GM15510 (cell line): ENCODE data around the gene AJAP1.

Experiments used
- POLR2A ChIP-seq: IDR thresholded peaks from 3 replicates; pipeline ENCODE4 v1.6.1; 2011; ENCODE audit warnings: borderline replicate concordance; ENCODE audit not compliant: insufficient read length; ENCODE audit errors: extremely low read depth

AJAP1 gene

GRCh38 chr1:4716406-4716805 is 62.0 kb downstream of the AJAP1 start:
- no peak for TF ChIP-seq POLR2A

- no peak for TF ChIP-seq POLR2A
Observed at GRCh38 chr1:4718071-4718470, 63.7 kb downstream of the AJAP1 start.

GRCh38 chr1:4723106-4723505 is 68.7 kb downstream of the AJAP1 start:
- TF ChIP-seq POLR2A, result no peak

DNA sequence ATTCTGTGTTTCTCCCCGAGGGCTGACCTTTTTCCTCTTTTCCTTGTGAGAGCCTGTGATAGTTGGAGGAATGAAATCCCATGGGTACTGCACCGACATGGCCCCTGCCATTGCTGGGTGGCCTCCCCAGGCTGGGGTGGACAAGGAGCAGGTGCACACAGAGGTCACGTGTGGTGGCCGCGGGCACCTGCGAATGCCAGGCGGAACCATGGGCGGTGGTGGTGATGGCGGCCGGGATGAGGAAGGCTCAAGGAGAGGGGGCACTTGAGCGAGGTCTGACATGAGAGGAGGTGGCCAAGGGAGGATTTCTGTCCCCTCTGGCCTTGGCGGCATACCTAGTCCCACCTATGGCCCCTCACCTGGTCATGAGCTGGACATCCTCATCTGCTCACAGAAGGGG is 69.6 kb downstream of the AJAP1 start:
- no peak for TF ChIP-seq POLR2A

DNA sequence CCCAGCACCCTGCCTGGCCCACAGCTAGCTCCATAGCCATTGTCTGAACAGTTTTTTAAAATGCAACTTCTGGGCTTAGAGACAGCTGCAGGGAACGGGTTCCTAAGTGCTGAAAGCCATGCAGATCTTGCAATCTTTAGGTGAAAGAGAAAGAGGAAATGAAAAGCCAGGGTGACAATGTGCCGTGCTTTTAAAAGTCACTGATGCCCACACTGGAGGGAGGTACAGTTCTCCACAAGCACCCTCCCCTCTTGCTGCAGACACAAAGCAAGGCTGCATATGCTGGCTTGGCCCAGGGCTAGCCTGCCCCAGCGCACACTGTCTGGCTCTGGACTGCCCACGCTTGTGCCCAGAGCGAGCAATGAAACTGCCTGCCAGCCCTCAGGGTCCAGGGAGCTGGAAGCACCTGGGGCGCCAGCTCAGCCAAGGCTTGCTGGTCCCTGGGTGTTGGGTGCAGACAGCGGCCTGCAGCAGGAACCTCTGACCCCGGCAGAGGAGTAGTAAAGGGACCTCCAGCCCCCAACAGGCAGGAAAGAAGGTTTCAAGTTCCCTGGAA is 70.4 kb downstream of the AJAP1 start:
- no peak for TF ChIP-seq POLR2A

DNA sequence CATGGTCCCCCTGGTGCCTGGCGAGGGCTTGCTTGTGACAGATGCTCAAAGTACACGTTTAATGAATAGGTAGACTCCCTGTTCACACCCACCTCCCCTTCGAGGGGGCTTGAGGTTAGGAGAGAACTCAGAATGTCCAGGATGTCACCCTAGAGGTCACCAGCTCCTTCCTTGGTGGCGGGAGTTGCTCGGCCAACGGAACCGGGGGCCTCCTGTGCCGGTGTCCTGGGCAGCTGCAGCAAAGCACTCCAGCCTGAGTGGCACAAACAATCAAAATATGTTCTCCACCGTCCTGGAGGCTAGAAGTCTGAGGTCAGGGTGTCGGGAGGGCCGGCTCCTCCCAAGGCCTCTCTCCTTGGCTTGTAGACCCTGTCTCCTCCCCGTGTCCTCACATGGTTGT is 71.0 kb downstream of the AJAP1 start:
- no peak for TF ChIP-seq POLR2A

GRCh38 chr1:4726620-4727341 is 72.4 kb downstream of the AJAP1 start:
- no peak for TF ChIP-seq POLR2A

GRCh38 chr1:4728319-4729089 is 74.1 kb downstream of the AJAP1 start:
- no peak for TF ChIP-seq POLR2A

DNA sequence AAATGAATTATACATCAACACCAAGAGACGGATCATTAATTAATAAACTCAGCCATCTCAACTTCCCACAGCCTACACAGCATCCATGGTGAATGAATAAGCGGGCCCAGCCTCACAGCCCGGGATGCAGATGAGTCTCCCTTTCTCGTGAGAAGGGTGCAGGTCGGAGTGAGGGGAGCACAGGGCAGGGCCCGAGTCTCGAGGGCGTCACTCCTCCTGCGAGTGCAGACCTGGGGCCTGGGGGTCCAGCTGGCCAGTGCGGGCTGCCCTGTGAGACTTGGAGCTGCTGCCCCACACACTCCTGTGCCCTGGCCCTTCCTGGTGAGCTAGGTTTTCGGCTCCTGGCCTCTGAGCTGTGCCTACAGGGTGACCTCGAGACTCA is 74.7 kb downstream of the AJAP1 start:
- no peak for TF ChIP-seq POLR2A

GRCh38 chr1:4730078-4730477 is 75.7 kb downstream of the AJAP1 start:
- TF ChIP-seq POLR2A, result no peak

DNA sequence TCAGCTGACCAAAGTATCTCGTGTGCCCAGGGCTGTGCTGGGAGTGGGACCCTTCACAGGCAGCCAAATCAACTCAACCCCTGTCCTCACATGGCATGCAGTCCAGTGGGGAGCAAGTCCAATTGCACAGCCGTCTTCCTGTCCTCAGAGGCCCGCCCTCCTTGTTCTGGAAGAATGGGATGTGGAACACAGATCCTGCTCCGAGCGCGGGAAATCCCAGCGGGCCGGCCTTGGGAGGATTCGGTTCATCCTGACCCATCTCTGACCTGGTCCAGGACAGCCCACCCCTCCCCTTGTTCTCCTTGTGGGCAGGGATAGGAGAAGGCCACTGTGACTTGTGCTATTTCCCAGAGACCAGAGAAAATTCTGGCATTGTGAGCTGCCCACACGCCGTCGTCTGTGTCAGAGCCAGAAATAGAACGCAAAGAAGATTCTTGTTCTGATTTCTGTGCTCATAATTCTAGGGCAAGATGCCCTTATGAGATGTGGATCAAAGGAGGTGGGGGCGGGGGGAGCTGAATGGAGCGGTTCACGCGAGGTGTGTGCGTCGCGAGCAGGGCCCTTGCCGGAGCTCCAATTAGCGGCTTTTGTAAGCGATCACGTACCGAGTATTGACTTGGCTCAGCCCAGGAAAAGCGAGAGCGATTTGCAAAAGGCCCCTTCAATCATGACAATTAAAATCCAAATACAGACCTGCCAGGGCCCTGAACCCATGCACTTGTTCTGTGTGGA is 79.2 kb downstream of the AJAP1 start:
- no peak for TF ChIP-seq POLR2A

- no peak for TF ChIP-seq POLR2A
Observed at GRCh38 chr1:4734219-4734618, 79.8 kb downstream of the AJAP1 start.

DNA sequence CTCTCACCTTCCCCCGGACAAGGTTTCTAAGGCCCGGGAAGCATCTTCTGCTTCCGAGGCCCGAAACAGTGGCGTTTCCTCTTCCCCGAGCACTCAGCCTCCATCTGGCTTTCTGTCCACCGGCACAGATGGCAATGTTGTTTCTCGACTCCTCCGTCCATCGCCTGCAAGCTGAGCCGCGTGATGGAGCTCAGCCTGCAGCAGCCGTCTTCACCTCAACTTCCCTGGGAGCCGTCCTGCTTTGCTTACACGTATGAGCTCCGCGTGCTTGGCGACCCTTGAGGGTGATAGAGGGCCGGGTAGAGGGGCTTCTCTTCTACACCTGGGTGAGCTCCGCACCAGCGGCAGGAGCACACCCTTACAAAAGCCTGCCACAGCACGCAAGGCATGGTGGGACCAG is 80.4 kb downstream of the AJAP1 start:
- TF ChIP-seq POLR2A, result no peak

DNA sequence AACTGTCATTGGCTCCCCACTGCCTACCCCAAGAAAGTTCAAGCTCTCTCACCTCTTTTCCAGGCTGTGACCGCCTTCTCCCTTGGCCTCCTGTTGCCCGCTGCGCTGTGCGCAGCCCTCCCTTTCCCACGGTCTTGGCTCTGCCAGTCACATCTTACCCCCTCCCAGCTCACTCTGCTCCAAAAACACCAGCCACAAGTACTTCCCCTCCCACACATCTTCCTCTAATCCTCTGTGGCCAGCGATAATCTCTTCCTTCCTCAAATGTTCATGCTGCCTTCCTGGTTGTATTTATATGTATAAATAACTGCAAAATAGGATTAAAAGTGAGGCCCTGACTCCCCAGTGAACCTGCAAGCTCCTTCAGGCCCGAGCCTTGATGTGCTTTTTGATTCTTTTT is 81.8 kb downstream of the AJAP1 start:
- TF ChIP-seq POLR2A, result no peak

DNA sequence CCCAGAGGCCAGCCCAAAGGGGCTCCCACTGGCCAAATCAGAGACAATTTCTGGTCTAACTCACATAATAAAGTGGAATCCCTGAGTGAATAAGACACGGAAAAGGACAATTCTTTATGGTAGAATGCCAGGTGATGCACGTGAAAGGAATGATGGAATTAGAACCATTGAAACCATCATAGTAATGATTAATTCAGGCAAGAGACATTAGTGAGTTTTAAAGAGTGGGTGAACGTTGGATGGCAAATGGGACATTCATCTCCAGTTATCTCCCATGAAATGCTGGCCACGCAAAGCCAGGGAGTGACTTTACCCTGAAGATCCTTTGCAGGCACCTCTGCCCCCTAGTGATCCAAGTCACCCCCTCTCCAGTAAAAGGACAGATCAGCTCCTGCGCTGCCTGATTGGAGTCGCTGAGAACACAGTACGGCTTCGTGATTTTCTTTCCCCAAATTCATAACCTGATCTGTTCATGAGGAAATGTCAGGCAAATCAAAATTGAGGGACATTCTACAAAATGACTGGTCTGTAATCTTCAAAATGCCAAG is 87.5 kb downstream of the AJAP1 start:
- TF ChIP-seq POLR2A, result no peak
